Ammon's horn (tissue), 1 donor: ENCODE measurements around the gene SREBF2.
"Not testable (repeated sequence)": the region's sequence is repeated elsewhere in the genome, so short reads cannot be mapped to it uniquely, and the experiment has no call there.

Experiments used
- DNase-seq: peaks from one replicate; pipeline ENCODE4 v3.0.0-alpha.2; 2016; ENCODE audit warnings: low spot score

Gene SREBF2

GRCh38 chr22:41842996-41843970 lies 10.4 kb downstream of the SREBF2 start:
- no peak for DNase-seq

- no peak for DNase-seq
Observed at GRCh38 chr22:41844036-41844435, 11.1 kb downstream of the SREBF2 start.

GRCh38 chr22:41844513-41844912 lies 11.6 kb downstream of the SREBF2 start:
- DNase-seq: no peak

DNA sequence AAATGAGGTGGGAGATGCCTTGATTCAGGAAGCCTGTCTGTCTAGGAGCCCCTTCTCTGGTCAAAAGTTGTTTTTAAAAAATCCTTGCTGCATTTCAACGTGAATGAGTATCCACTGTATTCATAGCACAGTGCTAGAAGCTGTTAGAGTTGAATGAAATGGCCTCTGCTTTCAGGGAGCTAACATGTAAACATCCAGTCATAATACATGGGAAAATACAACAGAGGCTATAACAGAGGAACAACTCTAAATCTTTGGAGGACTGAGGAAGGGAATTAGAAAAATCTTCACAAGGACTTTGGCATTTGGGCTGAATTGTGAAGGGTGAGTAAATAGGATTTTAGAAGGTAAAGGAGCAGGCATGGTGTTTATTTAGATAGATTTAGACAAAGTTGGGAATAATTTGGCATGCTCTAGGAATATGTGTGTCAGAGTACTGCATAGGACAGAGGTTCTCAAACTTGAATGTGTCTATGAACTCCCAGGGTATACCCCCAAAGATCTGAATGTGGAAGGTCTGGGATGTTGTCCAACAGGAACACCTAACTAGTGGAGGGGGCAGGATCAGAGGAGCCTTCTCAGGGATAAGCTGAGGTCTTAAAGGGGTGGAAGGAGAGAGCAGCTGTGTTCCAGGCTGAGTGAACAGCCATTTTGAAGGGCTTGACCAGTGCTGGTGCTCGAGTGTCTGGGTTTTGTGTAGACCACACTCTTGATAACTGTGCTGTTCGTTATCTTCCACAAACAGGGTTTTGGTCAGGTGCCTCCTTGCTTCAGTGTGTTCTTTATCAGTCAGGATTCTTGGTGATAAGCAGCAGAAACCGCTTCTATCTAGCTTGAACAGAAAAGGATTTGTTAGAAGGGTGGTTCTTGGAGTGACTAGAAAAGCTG lies 12.7 kb downstream of the SREBF2 start:
- no peak for DNase-seq

GRCh38 chr22:41846268-41846987 lies 13.5 kb downstream of the SREBF2 start:
- no peak for DNase-seq

GRCh38 chr22:41847300-41847699 lies 14.4 kb downstream of the SREBF2 start:
- no peak for DNase-seq

DNA sequence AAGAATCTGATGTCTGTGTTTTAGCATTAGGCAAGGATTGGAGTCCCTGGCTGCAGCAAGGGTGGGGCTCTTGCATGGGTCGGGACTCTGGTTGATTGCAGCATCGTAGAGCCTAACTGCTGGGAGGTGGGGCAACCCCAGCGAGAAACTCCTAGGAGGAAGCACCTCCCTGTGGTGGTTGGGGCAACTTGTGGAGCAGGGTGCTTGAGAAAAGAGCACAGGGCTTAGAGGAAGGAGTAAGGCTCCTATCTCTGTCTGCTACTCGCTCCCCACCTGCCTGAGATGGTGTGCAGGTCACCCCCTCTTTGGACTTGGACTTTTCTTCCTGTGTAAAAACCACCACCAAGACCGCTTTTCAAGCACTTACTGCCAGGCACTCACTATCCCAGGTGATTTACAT lies 15.6 kb downstream of the SREBF2 start:
- DNase-seq: no peak

DNA sequence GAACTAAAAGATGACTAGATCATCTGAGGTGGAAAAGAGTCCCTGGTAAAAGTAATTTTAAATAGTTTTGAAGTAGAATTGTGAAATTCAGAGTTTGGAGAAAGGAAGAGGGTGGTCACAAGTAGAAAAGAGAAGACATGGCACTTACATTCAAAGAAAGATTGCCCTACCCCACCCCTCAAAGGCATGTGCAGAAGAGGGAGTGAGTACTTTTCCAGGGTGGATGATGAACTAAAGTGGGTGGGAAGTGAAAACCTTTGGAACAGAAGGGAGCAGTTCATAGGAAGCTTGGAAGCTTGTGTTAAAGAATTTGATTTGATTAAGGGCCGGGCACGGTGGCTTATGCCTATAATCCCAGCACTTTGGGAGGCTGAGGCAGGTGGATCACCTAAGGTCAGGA lies 23.6 kb downstream of the SREBF2 start:
- no peak for DNase-seq

DNA sequence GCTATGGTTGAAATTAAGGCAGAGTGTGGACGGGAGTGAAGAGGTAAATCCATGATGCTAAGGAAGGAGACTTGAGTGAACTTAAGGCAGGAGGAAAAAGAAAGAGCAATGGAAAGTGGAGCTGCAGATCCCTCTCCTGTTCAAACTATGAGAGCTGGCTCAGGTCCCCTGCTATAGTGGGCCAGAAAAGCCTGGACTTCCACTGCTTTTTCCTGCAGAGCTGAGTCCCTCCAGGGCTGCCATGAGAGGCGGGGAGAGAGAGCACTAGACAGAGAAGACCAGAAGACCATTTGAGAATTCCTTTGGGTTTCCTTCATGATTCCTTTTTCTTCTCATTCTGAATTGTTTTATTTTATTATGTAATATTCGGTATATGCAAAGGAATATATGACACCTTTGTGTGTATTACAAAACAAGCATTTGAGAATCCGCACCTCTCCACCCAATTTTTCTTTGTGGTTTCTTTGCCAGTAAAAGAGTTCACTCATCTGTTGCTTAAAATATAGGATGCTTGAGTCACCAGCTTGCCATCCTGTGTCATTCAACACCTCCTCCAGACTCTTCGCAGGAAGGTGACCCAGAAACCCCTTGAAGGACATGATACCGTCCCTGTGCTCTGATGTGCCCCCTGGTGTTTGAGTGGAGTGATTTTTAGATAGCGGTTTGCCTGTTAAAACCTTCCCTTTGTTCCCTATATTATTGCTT lies 24.4 kb downstream of the SREBF2 start:
- no peak for DNase-seq

- DNase-seq: no peak
Observed at GRCh38 chr22:41857860-41858199, 24.9 kb downstream of the SREBF2 start.

- no peak for DNase-seq
Observed at GRCh38 chr22:41862160-41862529, 29.2 kb downstream of the SREBF2 start.

- DNase-seq: no peak
Observed at GRCh38 chr22:41862530-41863266, 29.8 kb downstream of the SREBF2 start.

GRCh38 chr22:41863472-41863871 lies 30.6 kb downstream of the SREBF2 start:
- no peak for DNase-seq

- DNase-seq: no peak
Observed at GRCh38 chr22:41868556-41868955, 35.7 kb downstream of the SREBF2 start.

- not testable (repeated sequence) for DNase-seq
Observed at GRCh38 chr22:41870081-41870480, 37.2 kb downstream of the SREBF2 start.

GRCh38 chr22:41870786-41871185 lies 37.9 kb downstream of the SREBF2 start:
- no peak for DNase-seq

- no peak for DNase-seq
Observed at GRCh38 chr22:41873391-41873790, 40.5 kb downstream of the SREBF2 start.

- no peak for DNase-seq
Observed at GRCh38 chr22:41874090-41874489, 41.2 kb downstream of the SREBF2 start.

- peak; percentile 40 for DNase-seq
Observed at GRCh38 chr22:41875531-41876270, 42.8 kb downstream of the SREBF2 start.

- no peak for DNase-seq
Observed at GRCh38 chr22:41876275-41876674, 43.4 kb downstream of the SREBF2 start.
